HG03442 (cell line): ENCODE data around the gene OGFOD1.
"Not testable (repeated sequence)": the region's sequence is repeated elsewhere in the genome, so short reads cannot be mapped to it uniquely, and the experiment has no call there.

Source experiments
- ATAC-seq: cut with Tn5 transposase; IDR thresholded peaks from one replicate; pipeline ENCODE4 v1.9.1; 2021; ENCODE audit warnings: mild to moderate bottlenecking, moderate library complexity; ENCODE audit not compliant: unreplicated experiment

OGFOD1 gene

DNA sequence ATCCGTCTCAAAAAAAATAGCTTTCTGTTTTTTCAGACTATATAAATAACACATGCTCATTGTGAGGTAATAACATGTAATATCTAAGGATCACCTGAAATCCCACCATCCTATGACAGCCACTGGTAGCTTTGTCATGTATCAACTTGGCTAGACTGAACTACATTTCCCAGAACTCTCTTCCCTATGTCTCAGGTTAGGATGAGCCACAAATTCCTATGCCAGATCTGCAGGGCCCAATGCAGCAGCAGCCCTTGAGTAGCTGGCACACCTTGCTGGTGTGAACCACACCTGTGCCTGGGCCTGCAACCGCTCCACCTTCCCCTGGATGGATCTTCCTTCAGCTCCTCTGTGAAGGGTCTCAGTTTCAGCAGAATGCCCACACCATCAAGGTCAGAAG is 28.1 kb downstream of the OGFOD1 start:
- no peak for ATAC-seq

DNA sequence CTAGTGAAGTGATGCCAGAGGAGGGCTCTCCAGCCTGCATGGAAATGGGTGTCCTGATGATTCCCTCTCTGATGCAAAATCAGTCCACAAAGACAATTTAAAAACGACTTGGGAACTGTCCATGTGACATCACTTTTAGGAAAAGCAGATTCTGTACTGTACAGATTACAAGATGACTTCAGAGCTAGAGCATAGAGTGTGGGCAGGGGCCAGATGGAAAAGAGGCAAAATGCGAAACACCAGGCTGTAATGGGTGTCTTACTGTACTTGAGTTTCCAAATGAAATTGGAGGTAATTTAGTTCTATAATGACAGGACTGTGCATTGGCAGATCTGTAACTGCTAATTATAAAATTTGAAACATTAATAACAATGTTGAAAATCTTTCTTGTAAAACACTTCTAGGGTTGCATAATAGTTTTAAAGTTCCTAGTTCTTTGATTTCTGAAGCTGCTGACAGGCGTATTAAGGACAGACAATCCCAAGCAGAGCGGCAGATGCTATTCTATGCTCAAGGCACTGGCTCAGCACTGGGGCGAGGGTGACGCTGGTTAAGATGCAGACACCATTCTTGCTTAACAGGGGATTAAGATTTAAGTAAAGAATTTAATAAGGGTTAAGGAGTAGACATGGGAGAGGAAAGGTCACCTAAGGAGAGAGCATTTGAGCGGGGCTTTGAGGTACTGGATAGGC is 29.6 kb downstream of the OGFOD1 start:
- ATAC-seq: no peak

GRCh38 chr16:56481468-56482122 is 30.2 kb downstream of the OGFOD1 start:
- ATAC-seq: no peak

GRCh38 chr16:56482683-56483236 is 31.4 kb downstream of the OGFOD1 start:
- no peak for ATAC-seq

GRCh38 chr16:56483394-56483793 is 32.0 kb downstream of the OGFOD1 start:
- no peak for ATAC-seq

- ATAC-seq: no peak
Observed at GRCh38 chr16:56488035-56488434, 36.7 kb downstream of the OGFOD1 start.

DNA sequence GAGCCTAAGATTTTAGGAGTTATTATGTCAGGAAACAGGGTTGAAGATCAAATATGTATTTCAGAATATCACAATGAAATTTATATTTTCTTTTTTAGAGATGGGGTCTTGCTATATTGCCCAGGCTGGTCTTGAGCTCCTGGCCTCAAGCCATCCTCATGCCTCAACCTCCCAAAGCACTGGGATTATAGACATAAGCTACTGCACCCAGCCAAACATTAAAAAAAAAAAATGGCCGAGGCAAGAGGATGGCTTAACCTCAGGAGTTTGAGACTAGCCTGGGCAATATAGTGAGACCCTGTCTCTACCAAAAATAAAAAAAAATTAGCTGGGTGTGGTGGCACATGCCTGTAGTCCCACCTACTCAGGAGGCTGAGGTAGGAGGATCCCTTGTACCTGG is 37.5 kb downstream of the OGFOD1 start:
- ATAC-seq: not testable (repeated sequence)

DNA sequence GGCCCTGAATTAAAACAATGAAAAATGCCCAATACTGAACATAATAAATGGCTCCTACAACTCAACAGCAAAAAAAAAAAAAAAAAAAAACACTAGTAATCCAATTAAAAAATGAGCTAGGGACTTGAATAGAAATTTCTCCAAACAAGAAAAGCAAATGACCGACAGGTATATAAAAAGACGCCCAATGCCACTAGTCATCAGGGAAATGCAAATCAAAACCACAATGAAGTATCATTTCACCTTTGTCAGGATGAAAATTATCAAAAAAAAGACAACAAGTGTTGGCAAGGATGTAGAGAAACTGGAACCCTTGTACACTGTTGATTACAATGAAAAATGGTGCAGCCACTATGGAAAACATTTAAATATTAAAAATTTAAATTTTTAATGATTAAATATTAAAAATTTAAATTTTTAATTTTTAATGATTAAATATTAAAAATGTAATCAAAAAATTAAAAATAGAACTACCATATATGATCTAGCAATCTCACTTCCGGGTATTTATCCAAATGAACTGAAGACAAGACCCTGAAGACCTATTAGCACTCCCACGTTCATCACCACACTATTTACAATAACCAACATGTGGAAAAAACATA is 40.4 kb downstream of the OGFOD1 start:
- ATAC-seq: no peak

DNA sequence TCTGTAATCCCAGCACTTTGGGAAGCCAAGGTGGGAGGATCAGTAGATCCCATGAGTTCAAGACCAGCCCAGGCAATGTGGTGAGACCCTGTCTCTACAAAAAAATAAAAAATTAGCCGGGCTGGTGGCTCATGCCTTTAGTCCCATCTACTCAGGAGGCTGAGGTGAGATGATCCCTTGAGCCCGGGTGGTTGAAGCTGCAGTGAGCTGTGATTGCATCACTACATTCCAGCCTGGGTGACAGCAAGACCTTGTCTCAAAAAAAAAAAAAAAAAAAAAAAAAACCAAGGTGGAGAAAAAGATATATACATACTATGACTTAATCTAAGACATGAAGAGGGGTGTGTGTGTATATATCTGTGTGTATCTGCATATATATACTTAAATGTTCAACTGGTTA is 41.8 kb downstream of the OGFOD1 start:
- ATAC-seq: no peak

DNA sequence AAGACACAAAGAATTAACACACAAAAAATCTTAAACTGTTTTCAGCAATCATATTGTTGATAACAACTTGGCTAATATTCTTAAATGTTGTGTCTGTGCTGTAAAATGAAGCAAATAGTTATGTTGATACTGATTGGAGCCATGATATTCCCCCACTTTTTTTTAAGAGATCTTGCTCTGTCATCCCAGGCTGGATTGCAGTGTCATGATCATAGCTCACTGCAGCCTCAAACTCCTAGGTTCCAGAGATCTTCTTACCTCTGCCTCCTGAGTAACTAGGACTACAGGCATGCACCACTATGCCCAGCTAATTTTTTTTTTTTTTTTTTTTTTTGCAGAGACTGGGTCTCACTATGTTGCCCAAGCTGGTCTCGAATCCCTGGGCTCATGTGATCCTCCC is 42.5 kb downstream of the OGFOD1 start:
- no peak for ATAC-seq

GRCh38 chr16:56505181-56505580 is 53.8 kb downstream of the OGFOD1 start:
- ATAC-seq: no peak

DNA sequence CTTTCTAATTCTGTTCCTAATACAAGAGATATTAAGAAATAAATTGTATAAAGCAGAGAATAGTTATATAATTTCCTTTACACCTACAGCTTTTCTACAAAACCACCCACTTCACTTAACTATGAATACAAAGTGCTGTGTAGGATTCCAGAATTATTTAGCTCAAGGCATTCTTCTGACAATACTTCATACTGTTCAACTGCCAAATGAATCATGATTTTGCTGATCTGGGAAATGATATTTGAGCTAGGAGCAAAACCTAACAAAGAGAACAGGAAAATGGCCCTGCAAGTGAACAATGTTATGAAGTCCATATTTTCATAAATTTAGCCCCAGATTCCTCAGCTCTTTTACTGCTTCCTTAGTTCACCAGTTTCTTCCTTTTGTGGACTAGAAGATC is 55.6 kb downstream of the OGFOD1 start:
- no peak for ATAC-seq

DNA sequence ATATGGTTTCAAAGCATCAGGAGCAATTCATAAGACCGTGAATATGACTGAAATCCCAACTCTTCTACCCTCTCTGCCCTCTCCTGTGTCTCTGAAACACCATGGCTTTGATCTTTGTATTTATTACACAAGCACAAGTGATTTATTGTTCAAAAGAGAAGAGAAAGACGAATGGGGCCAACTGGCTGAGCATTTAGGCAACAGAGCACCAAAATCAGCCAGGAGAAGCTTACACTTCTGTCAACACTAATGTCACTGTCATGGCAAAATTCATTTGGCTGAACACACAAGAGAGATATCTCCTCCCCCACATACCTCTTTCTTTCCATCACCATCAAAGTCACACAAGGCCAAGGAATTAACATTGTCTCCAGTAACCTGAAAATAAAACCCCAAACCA is 59.2 kb downstream of the OGFOD1 start:
- ATAC-seq: no peak

DNA sequence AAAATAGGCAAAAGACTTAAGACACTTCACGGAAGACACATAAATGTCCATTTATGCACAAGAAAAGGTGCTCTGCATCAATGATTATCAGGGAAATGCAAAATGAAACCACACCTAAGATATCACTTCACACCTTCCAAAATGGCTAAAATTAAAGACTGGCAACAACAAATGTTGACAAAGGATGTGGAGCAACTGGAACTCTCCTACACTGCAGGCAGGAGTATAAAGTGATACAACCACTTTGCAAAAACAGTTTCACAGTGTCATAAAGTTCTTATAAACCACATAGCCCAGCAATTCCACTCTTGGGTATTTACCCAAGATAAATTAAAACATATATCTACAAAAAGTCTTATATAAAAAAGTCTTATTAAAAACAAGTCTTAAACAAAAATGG is 60.7 kb downstream of the OGFOD1 start:
- ATAC-seq: no peak

DNA sequence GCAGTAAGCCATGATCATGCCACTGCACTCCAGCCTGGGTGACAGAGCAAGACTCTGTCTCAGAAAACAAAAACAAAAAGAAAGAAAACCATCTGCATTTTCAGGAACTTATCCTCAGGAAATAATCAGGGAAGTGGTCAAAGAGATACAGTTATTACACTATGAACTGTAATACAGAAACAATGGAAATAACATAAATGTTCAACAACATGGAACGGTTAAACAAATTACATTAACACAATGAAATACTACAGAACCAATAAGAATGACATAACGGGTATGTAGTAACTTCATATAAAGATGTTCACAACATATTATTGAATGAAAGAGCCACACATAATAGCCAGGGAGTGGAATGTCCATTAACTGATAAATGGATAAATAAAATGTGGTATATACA is 61.7 kb downstream of the OGFOD1 start:
- no peak for ATAC-seq

DNA sequence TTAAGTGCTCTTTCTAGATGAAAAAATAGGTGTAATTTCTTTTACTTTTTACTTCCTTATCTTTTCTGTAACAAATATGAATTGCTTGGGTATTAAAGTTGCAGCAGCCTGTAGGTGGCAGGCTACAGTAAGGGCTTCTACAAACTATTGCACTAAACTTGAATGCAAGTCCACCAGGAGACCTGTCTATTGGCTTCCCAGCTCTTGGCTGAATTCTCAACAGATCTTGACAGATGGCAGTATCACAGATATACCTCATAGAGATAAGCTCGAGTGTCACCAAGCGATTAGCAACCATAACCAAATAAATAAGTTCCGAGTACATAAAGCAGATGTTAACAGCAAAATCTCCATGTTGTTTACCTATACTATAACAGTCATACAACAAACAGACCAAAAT is 62.6 kb downstream of the OGFOD1 start:
- ATAC-seq: peak; percentile 41

DNA sequence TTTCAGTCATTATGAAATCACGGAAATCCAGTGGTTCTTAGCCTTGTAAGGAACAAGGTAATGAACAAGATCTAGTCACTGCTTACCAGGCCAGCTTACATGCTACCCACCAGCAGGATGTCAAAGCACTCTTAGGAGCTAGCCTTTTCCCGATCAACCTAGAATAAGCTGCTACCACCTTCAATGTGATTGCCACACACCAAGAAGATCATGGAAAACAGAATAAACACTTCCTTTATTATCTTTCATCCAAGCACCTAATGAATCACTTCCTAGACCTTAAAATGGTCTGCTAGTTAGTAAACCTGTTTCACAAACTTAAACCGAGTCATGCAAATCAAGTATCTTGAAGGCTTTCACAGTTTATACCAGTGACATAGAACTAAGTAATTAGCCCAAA is 63.5 kb downstream of the OGFOD1 start:
- ATAC-seq: no peak

- no peak for ATAC-seq
Observed at GRCh38 chr16:56515665-56516064, 64.3 kb downstream of the OGFOD1 start.

GRCh38 chr16:56517206-56517605 is 65.9 kb downstream of the OGFOD1 start:
- ATAC-seq: no peak

DNA sequence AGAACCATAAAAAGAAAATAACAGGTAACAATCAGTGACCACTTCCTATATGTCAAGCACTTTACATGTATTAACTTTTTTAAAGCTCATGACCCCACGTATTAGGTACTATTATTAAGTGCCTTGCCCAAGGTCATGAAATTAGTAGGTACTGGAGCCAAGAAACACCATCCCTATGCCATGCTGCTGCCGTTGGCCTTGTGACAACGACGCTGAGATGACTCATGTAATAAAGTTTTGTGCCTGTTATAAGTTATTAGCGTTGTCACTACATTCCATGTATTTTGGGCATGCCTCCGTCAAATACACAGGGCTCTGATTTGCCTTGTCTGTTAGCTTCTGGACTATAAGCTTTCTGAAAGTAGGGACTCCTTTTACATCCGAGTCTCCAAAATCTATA is 67.1 kb downstream of the OGFOD1 start:
- ATAC-seq: no peak

- peak; percentile 84 for ATAC-seq
Observed at GRCh38 chr16:56519459-56520250, 68.3 kb downstream of the OGFOD1 start, which contains the start of gene BBS2. Gene BBS2, minus strand, starts transcription at chr16:56520024. Its CDS starts 162 bp downstream, at chr16:56519862.
